Activated naive CD4-positive, alpha-beta T cell treated with anti-CD3 and anti-CD28 coated beads, Interleukin-2, amount 50 U/mL, for 24 hours (primary cell): ENCODE measurements around the gene PINK1.
A peak's percentile ranks its signal among the peaks of the same experiment; 100 is the strongest.

ENCODE experiments used
- H3K27ac Mint-ChIP-seq: one replicate; pipeline ENCODE4 v1.8.0; 2021; ENCODE audit warnings: mild to moderate bottlenecking, mixed read lengths
- H3K27me3 Mint-ChIP-seq: one replicate; pipeline ENCODE4 v1.8.0; 2021; ENCODE audit warnings: mixed read lengths
- H3K36me3 Mint-ChIP-seq: one replicate; pipeline ENCODE4 v1.8.0; 2021; ENCODE audit warnings: mixed read lengths
- H3K4me1 Mint-ChIP-seq: one replicate; pipeline ENCODE4 v1.8.0; 2021; ENCODE audit warnings: mixed read lengths
- H3K4me3 Mint-ChIP-seq: one replicate; pipeline ENCODE4 v1.8.0; 2021; ENCODE audit warnings: mild to moderate bottlenecking, mixed read lengths
- H3K9me3 Mint-ChIP-seq: one replicate; pipeline ENCODE4 v1.8.0; 2021; ENCODE audit warnings: mixed read lengths

The PINK1 gene

DNA sequence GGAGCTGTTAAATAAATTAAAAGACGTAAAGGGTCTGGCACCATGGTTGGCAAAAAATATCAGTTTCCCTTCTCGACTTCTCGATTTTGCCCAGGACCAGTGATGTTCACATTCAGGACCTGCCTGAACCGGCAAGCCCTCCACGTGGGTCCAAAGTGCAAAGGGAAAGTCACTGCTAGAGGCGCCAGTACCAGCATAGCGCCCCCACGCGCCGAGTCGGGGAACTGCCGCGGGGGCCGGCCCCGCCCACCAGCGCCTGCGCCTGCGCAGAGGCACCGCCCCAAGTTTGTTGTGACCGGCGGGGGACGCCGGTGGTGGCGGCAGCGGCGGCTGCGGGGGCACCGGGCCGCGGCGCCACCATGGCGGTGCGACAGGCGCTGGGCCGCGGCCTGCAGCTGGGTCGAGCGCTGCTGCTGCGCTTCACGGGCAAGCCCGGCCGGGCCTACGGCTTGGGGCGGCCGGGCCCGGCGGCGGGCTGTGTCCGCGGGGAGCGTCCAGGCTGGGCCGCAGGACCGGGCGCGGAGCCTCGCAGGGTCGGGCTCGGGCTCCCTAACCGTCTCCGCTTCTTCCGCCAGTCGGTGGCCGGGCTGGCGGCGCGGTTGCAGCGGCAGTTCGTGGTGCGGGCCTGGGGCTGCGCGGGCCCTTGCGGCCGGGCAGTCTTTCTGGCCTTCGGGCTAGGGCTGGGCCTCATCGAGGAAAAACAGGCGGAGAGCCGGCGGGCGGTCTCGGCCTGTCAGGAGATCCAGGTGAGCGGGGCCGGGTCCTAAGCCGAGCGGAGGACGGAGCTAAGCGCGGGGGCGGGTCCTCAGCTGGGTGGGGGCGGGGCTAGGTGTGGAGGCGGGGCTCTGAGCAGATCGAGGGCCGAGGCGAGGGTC lies at the start of gene PINK1:
PINK1 (plus strand) TSS at position 269 of the 875 bp plus-strand sequence; CDS start at position 360, 91 bp downstream.
- H3K27me3 Mint-ChIP-seq = no peaks in the 10 kb centered on the region
- H3K4me3 Mint-ChIP-seq = peak within 1 kb of the TSS; percentile 89
- H3K4me1 Mint-ChIP-seq = peaks cover 14% of the 10 kb centered on the region
- H3K9me3 Mint-ChIP-seq = no peaks in the 10 kb centered on the region
- H3K36me3 Mint-ChIP-seq = no peaks in the 10 kb centered on the region
- peak within 1 kb of the TSS; percentile 23 for H3K27ac Mint-ChIP-seq

DNA sequence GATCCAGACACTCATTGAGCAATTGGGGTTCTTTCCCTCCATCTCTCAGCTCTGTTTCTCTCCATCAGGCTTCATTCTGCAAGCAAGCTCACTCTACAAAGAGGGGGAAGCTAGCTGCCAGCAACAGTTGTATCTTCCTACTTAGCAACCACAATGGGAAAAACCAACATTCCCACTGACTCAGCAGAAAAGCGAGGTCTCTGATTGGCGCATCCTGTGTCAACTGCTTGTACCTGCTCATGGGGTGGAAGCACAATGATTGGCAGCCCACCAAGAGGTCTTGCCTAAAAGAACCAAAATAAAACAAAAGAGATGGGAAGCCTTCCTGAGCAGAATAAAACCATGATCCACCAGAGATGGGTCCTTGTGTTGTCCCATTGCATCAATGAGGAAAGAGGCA lies 48.4 kb upstream of the PINK1 start:
- no peak overlapping the region for H3K27ac Mint-ChIP-seq
- H3K9me3 Mint-ChIP-seq = no peaks in the 10 kb centered on the region
- peaks cover 9% of the 10 kb centered on the region for H3K4me1 Mint-ChIP-seq
- peaks cover 22% of the 10 kb centered on the region for H3K27me3 Mint-ChIP-seq
- H3K4me3 Mint-ChIP-seq = no peak overlapping the region
- H3K36me3 Mint-ChIP-seq = no peaks in the 10 kb centered on the region

DNA sequence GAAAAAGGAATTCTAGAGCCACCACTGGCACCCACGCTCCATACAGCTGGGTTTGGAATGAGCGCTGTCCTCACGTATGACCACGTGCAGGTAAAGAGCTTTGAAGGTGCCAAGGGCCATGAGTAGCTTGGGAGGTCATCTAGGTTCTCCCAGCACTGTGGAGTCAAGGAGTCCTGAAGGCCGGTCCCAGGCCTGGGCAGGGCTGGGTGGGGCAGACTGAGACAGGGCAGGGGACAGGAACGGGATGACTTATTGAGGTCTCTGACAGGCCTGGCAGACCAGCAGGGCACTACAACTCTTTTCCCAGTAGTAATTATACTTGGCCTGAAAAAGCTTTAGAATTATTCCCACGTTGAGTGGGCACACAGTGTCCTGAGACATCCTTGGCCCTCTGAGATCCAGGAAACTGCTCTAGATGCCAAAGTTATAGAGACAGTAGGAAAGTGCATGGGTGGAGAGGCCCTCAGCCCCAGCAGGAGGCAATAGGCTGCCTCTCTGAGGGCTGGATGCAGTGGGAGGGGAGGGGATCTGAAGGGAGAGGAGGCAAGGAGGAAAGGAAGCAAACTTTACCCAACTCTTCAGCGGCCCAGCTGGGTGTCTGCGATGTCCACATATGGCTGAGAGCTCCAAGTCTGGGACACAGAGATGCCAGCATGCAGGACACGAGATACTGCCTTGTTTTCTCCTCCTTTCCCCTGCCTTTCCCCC lies 46.2 kb upstream of the PINK1 start:
- Mint-ChIP-seq H3K4me1 (peaks cover 11% of the 10 kb centered on the region), H3K27ac (no peak overlapping the region), H3K27me3 (peaks cover 30% of the 10 kb centered on the region), H3K36me3 (no peaks in the 10 kb centered on the region), H3K4me3 (no peak overlapping the region), H3K9me3 (no peaks in the 10 kb centered on the region)

DNA sequence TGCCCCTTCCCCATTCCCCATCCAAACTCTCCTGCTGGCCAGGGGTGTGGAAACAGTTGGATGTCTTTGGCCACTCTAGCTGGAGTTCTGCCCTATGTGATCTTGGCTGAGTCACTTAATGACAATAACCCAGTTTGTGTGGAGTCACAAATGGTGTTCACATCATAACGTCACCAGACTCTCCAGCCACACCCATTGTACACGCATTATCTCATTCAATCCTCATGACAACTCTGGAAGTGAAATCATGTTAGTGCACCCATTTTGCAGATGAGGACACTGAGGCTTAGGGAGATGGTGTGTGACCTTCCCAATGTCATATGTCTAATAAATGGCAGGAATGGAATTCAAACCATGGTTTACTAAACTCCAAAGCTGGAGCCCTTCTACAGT lies 45.6 kb upstream of the PINK1 start:
- H3K27ac Mint-ChIP-seq = no peak overlapping the region
- peaks cover 34% of the 10 kb centered on the region for H3K27me3 Mint-ChIP-seq
- H3K9me3 Mint-ChIP-seq = no peaks in the 10 kb centered on the region
- H3K36me3 Mint-ChIP-seq = no peaks in the 10 kb centered on the region
- H3K4me3 Mint-ChIP-seq = no peak overlapping the region
- H3K4me1 Mint-ChIP-seq = peaks cover 11% of the 10 kb centered on the region

- no peak within 1 kb of the TSS for H3K4me3 Mint-ChIP-seq
- H3K27me3 Mint-ChIP-seq = peaks cover 34% of the 10 kb centered on the region
- no peaks in the 10 kb centered on the region for H3K9me3 Mint-ChIP-seq
- peaks cover 11% of the 10 kb centered on the region for H3K4me1 Mint-ChIP-seq
- no peaks in the 10 kb centered on the region for H3K36me3 Mint-ChIP-seq
- peak within 1 kb of the TSS; percentile 69 for H3K27ac Mint-ChIP-seq
Observed at GRCh38 chr1:20588634-20589225, 44.5 kb upstream of the PINK1 start, which contains the start of gene CDA. CDA (plus strand) TSS chr1:20589097; CDS start chr1:20589130, 33 bp downstream.

GRCh38 chr1:20589331-20590278 lies 43.7 kb upstream of the PINK1 start:
- H3K36me3 Mint-ChIP-seq = no peaks in the 10 kb centered on the region
- no peak overlapping the region for H3K27ac Mint-ChIP-seq
- no peak overlapping the region for H3K4me3 Mint-ChIP-seq
- peaks cover 11% of the 10 kb centered on the region for H3K4me1 Mint-ChIP-seq
- H3K9me3 Mint-ChIP-seq = no peaks in the 10 kb centered on the region
- H3K27me3 Mint-ChIP-seq = peaks cover 31% of the 10 kb centered on the region

DNA sequence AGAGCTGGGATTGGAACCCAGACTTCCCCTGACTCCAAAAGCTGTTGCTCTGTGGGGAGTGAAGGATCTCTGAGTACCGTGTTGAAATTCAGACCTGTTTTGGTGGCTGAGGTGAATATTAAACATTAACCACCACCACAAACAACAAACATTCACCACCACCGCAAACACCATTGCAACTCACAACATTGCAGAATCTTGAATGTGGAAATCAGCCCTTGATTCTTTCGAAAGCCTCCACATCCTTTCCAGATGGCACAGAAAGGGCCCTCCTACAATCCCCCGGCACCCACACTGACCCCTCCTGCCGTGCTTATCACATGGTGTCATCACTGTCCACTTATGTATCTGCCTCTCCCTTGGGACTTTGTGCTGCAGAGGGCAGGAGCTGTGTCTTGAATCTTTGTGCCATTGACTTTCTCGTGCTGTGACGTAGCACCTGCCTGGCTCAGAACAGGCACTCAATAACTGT lies 42.9 kb upstream of the PINK1 start:
- Mint-ChIP-seq H3K4me3 (no peak overlapping the region), H3K4me1 (peaks cover 11% of the 10 kb centered on the region), H3K9me3 (no peaks in the 10 kb centered on the region), H3K36me3 (no peaks in the 10 kb centered on the region), H3K27ac (no peak overlapping the region), H3K27me3 (peaks cover 28% of the 10 kb centered on the region)

- no peaks in the 10 kb centered on the region for H3K36me3 Mint-ChIP-seq
- peaks cover 11% of the 10 kb centered on the region for H3K4me1 Mint-ChIP-seq
- H3K9me3 Mint-ChIP-seq = no peaks in the 10 kb centered on the region
- H3K4me3 Mint-ChIP-seq = no peak overlapping the region
- peaks cover 22% of the 10 kb centered on the region for H3K27me3 Mint-ChIP-seq
- H3K27ac Mint-ChIP-seq = no peak overlapping the region
Observed at GRCh38 chr1:20593756-20594155, 39.5 kb upstream of the PINK1 start.

GRCh38 chr1:20594746-20595145 lies 38.5 kb upstream of the PINK1 start:
- peaks cover 3% of the 10 kb centered on the region for H3K4me1 Mint-ChIP-seq
- H3K27me3 Mint-ChIP-seq = peaks cover 16% of the 10 kb centered on the region
- no peaks in the 10 kb centered on the region for H3K36me3 Mint-ChIP-seq
- no peak overlapping the region for H3K27ac Mint-ChIP-seq
- no peak overlapping the region for H3K4me3 Mint-ChIP-seq
- no peaks in the 10 kb centered on the region for H3K9me3 Mint-ChIP-seq

DNA sequence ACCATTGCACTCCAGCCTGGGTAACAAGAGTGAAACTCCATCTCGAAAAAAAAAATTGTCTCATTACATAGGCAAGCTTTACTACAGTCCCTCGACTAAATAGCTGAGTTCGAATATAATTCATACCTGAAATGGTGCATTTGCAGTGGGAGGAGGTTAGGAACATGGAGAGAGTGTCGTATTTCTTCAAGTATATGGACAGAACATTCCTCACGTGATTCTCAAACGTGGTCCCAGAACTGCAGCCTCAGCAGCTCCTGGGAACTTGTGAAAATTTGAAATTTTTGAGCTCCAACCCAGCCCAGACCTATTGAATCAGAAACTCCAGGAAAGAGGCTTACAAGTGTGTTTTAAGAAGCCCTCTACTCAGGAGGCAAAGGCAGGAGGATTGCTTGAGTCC lies 37.2 kb upstream of the PINK1 start:
- Mint-ChIP-seq H3K36me3 (no peaks in the 10 kb centered on the region), H3K27me3 (peaks cover 9% of the 10 kb centered on the region), H3K9me3 (no peaks in the 10 kb centered on the region), H3K4me3 (no peak overlapping the region), H3K27ac (no peak overlapping the region), H3K4me1 (no peaks in the 10 kb centered on the region)

DNA sequence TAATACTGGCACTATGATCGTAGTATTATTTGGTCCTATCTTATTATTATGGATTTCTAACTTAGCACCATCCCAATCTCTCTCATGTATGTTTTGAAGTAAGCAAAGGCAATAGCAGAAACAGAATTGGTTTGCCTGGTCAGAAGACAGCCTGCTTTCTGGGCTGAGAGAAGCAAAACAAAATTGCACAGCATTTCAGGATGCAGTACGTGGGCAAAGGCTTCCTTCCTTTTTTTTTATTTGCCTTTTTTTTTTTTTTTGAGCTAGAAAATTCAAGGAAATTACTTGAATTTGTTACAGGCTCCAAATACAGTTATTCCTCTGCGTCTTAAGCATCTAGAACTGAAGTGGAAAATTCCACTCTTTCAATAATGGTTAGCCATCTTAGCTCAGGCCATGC lies 35.6 kb upstream of the PINK1 start:
- H3K9me3 Mint-ChIP-seq = no peaks in the 10 kb centered on the region
- peaks cover 3% of the 10 kb centered on the region for H3K27me3 Mint-ChIP-seq
- no peak overlapping the region for H3K4me3 Mint-ChIP-seq
- no peaks in the 10 kb centered on the region for H3K36me3 Mint-ChIP-seq
- no peaks in the 10 kb centered on the region for H3K4me1 Mint-ChIP-seq
- H3K27ac Mint-ChIP-seq = no peak overlapping the region

DNA sequence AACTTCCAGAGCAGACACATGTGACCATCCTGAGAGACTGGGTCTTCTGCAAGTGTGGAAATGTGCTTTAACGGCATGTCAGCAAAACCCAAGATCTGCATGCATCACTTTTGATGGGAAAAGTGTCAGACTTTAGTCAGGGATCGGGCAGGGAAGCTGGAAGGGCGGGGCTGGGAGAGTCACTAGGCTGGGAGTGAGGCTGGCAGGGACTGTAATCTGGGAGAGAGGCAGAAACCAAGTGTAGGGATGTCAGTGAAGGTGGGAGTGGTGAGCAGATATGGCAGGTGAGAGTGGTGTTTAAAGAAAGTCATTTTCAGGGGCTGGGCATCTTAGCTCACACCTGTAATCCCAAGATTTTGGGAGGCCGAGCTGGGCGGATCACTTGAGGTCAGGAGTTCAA lies 33.1 kb upstream of the PINK1 start:
- peak overlapping the region; percentile 4 for H3K27ac Mint-ChIP-seq
- peaks cover 5% of the 10 kb centered on the region for H3K27me3 Mint-ChIP-seq
- no peaks in the 10 kb centered on the region for H3K9me3 Mint-ChIP-seq
- H3K36me3 Mint-ChIP-seq = no peaks in the 10 kb centered on the region
- H3K4me1 Mint-ChIP-seq = no peaks in the 10 kb centered on the region
- no peak overlapping the region for H3K4me3 Mint-ChIP-seq

- Mint-ChIP-seq H3K36me3 (no peaks in the 10 kb centered on the region), H3K4me3 (no peak overlapping the region), H3K4me1 (no peaks in the 10 kb centered on the region), H3K27me3 (peaks cover 5% of the 10 kb centered on the region), H3K27ac (no peak overlapping the region), H3K9me3 (no peaks in the 10 kb centered on the region)
Observed at GRCh38 chr1:20601129-20601825, 32.0 kb upstream of the PINK1 start.

GRCh38 chr1:20602851-20603450 lies 30.3 kb upstream of the PINK1 start:
- H3K4me1 Mint-ChIP-seq = no peaks in the 10 kb centered on the region
- H3K9me3 Mint-ChIP-seq = no peaks in the 10 kb centered on the region
- H3K27me3 Mint-ChIP-seq = peaks cover 5% of the 10 kb centered on the region
- H3K4me3 Mint-ChIP-seq = no peak overlapping the region
- H3K36me3 Mint-ChIP-seq = no peaks in the 10 kb centered on the region
- no peak overlapping the region for H3K27ac Mint-ChIP-seq
